GM23338 (cell line): ENCODE results near the gene C16orf74.

Experiments
- CREB1 ChIP-seq: fragments of 250-450 bp; sonication (Bioruptor Pico); IDR thresholded peaks from 2 replicates; pipeline ENCODE4 v1.5.0; 2020; ENCODE audit warnings: low read depth, mild to moderate bottlenecking, moderate library complexity
- EZH2 ChIP-seq: fragments of 200-600 bp; sonication (generic); IDR thresholded peaks from one replicate; pipeline ENCODE4 v1.8.0; 2017; ENCODE audit warnings: antibody characterized with exemption, mild to moderate bottlenecking, low read depth; ENCODE audit not compliant: unreplicated experiment
- EZH2phosphoT487 ChIP-seq: fragments of 200-600 bp; sonication (generic); IDR thresholded peaks from one replicate; pipeline ENCODE4 v1.8.1; 2018; ENCODE audit warnings: antibody characterized with exemption; ENCODE audit not compliant: unreplicated experiment
- JUNB ChIP-seq: IDR thresholded peaks from one replicate; pipeline ENCODE4 v1.6.1; 2016; ENCODE audit warnings: antibody characterized with exemption; ENCODE audit not compliant: unreplicated experiment
- NANOG ChIP-seq: IDR thresholded peaks from 2 replicates; pipeline ENCODE4 v1.6.1; 2016; ENCODE audit warnings: antibody characterized with exemption, borderline replicate concordance
- POLR2AphosphoS5 ChIP-seq: IDR thresholded peaks from 2 replicates; pipeline ENCODE4 v1.6.1; 2016; ENCODE audit warnings: antibody characterized with exemption, low read depth
- ZNF114 ChIP-seq: fragments of 250-450 bp; sonication (Bioruptor Pico); IDR thresholded peaks from 2 replicates; pipeline ENCODE4 v1.5.0; 2020; ENCODE audit warnings: mild to moderate bottlenecking, moderate library complexity
- ZNF331 ChIP-seq: fragments of 250-450 bp; sonication (Bioruptor Pico); IDR thresholded peaks from 2 replicates; pipeline ENCODE4 v1.5.0; 2020; ENCODE audit warnings: low read depth, mild to moderate bottlenecking, moderate library complexity
- ZNF462 ChIP-seq: fragments of 250-450 bp; sonication (Bioruptor Pico); IDR thresholded peaks from 2 replicates; pipeline ENCODE4 v1.5.0; 2020; ENCODE audit warnings: mild to moderate bottlenecking, moderate library complexity
- TF ChIP-seq, protein P1 (sequence below), 2 experiments: fragments of 200-600 bp in 1 of 2; sonication (generic) in 1 of 2; conservative IDR thresholded peaks; 2 replicates each; pipeline versions ENCODE4 v1.5.1 to v1.6.1; 2016 to 2017; ENCODE audit warnings: antibody characterized with exemption in 2 of 2, low read depth in 2 of 2, mild to moderate bottlenecking in 2 of 2, moderate library complexity in 1 of 2
- TF ChIP-seq, protein P2 (sequence below): IDR thresholded peaks from one replicate; pipeline ENCODE4 v1.6.1; 2018; ENCODE audit warnings: antibody characterized with exemption; ENCODE audit not compliant: unreplicated experiment
- TF ChIP-seq, protein P3 (sequence below): IDR thresholded peaks from 2 replicates; pipeline ENCODE4 v1.6.1; 2016; ENCODE audit warnings: antibody characterized with exemption

DNA sequence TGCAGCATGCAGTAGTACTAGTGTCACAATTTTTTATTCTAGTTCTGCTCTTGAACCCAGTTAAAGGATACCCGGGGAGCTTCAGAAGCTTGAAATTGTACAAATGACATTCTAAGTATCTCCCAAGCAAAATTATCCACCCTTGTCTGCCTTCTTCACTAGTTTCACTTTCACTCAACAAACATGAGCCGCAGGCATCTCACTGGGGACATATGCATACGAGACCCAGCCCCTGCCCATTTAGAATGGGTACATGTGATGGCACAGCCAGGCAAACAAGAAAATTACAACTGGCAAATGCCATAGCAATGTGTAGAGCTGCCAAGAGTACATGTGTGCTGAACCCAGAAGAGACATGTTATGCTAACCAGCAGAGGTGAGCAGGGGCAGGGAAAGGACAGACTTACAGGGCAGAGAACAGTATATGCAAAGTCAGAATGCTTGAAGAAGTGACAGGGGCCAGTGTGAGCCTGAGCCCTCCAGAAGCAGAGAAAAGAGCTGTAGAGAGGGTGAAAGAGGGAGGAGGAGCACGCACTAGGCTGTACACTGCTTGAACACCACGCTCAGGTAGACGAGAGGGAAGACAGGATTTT is 70.4 kb downstream of the C16orf74 start:
- TF ChIP-seq JUNB (no peak), POLR2AphosphoS5 (no peak), CREB1 (no peak), EZH2 (no peak), EZH2phosphoT487 (no peak), NANOG (no peak), ZNF331 (CRISPR knock-in tag) (no peak), ZNF114 (CRISPR knock-in tag) (no peak), ZNF462 (CRISPR knock-in tag) (no peak)
- TF ChIP-seq, protein P1, sequence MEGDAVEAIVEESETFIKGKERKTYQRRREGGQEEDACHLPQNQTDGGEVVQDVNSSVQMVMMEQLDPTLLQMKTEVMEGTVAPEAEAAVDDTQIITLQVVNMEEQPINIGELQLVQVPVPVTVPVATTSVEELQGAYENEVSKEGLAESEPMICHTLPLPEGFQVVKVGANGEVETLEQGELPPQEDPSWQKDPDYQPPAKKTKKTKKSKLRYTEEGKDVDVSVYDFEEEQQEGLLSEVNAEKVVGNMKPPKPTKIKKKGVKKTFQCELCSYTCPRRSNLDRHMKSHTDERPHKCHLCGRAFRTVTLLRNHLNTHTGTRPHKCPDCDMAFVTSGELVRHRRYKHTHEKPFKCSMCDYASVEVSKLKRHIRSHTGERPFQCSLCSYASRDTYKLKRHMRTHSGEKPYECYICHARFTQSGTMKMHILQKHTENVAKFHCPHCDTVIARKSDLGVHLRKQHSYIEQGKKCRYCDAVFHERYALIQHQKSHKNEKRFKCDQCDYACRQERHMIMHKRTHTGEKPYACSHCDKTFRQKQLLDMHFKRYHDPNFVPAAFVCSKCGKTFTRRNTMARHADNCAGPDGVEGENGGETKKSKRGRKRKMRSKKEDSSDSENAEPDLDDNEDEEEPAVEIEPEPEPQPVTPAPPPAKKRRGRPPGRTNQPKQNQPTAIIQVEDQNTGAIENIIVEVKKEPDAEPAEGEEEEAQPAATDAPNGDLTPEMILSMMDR (conservative IDR thresholded peaks at IDR 0.05; ENCODE audit: low read depth in 2 of 2), result no peak
- TF ChIP-seq, protein P2, sequence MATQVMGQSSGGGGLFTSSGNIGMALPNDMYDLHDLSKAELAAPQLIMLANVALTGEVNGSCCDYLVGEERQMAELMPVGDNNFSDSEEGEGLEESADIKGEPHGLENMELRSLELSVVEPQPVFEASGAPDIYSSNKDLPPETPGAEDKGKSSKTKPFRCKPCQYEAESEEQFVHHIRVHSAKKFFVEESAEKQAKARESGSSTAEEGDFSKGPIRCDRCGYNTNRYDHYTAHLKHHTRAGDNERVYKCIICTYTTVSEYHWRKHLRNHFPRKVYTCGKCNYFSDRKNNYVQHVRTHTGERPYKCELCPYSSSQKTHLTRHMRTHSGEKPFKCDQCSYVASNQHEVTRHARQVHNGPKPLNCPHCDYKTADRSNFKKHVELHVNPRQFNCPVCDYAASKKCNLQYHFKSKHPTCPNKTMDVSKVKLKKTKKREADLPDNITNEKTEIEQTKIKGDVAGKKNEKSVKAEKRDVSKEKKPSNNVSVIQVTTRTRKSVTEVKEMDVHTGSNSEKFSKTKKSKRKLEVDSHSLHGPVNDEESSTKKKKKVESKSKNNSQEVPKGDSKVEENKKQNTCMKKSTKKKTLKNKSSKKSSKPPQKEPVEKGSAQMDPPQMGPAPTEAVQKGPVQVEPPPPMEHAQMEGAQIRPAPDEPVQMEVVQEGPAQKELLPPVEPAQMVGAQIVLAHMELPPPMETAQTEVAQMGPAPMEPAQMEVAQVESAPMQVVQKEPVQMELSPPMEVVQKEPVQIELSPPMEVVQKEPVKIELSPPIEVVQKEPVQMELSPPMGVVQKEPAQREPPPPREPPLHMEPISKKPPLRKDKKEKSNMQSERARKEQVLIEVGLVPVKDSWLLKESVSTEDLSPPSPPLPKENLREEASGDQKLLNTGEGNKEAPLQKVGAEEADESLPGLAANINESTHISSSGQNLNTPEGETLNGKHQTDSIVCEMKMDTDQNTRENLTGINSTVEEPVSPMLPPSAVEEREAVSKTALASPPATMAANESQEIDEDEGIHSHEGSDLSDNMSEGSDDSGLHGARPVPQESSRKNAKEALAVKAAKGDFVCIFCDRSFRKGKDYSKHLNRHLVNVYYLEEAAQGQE, result no peak
- TF ChIP-seq, protein P3, sequence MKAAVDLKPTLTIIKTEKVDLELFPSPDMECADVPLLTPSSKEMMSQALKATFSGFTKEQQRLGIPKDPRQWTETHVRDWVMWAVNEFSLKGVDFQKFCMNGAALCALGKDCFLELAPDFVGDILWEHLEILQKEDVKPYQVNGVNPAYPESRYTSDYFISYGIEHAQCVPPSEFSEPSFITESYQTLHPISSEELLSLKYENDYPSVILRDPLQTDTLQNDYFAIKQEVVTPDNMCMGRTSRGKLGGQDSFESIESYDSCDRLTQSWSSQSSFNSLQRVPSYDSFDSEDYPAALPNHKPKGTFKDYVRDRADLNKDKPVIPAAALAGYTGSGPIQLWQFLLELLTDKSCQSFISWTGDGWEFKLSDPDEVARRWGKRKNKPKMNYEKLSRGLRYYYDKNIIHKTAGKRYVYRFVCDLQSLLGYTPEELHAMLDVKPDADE, result no peak
